Measurements from ENCODE around the gene RPL10. TPM values are rescaled to one million over a fixed set of nuclear protein-coding genes. Genes with fewer than 3 reads are reported as not detected.

The RPL10 gene
- 1,000 to 10,000 TPM; 3,597 to 3,654 TPM for total RNA-seq

- H3K36me3 Mint-ChIP-seq, result peaks cover 34% of the 10 kb centered on the region
- peak; percentile 95 for DNase-seq
- peak within 1 kb of the TSS; percentile 91 for H3K4me3 Mint-ChIP-seq
- H3K27ac Mint-ChIP-seq, result peak within 1 kb of the TSS; percentile 100
- intact Hi-C loops (cut with micrococcal nuclease), result loop anchor here (5.0 kb wide), 2 partner anchors 39 to 471 kb away; partner anchors contain the start of genes ARHGAP4 and GDI1
- no peaks in the 10 kb centered on the region for H3K9me3 Mint-ChIP-seq
- no peaks in the 10 kb centered on the region for H3K27me3 Mint-ChIP-seq
- ChIA-PET CTCF (interaction anchor here (0.7 to 3.6 kb wide), 8 partner anchors 12 to 134 kb away, joined by 3 to 17 read pairs (median 4); partner anchors contain the start of genes FLNA and SLC10A3), POLR2A (interaction anchor here (0.5 to 6.2 kb wide), 17 partner anchors 10 to 145 kb away, joined by 3 to 35 read pairs (median 3); partner anchors contain the start of genes SLC10A3 and TAFAZZIN)
- H3K4me1 Mint-ChIP-seq (ENCODE audit: low read depth), result peaks cover 7% of the 10 kb centered on the region
These were observed at the start of gene RPL10 for GRCh38 chrX:154397888-154398667. RPL10 (plus strand) TSS chrX:154398377; CDS start chrX:154398520, 143 bp downstream.

GRCh38 chrX:154348646-154349358 is 49.4 kb upstream of the RPL10 start:
- H3K36me3 Mint-ChIP-seq, result peaks cover 13% of the 10 kb centered on the region

GRCh38 chrX:154349359-154349935 is 48.7 kb upstream of the RPL10 start:
- Mint-ChIP-seq H3K9me3 (no peaks in the 10 kb centered on the region), H3K4me1 (ENCODE audit: low read depth) (peaks cover 40% of the 10 kb centered on the region), H3K27ac (no peak overlapping the region), H3K4me3 (no peak overlapping the region), H3K27me3 (no peaks in the 10 kb centered on the region), H3K36me3 (peaks cover 13% of the 10 kb centered on the region)
- CTCF ChIA-PET, result interaction anchor here (1.6 kb wide), 1 partner anchor 24 kb away, joined by 3 read pairs; no protein-coding TSS in a partner anchor
- DNase-seq, result no peak
- intact Hi-C loops (cut with micrococcal nuclease), result no loop called here
- POLR2A ChIA-PET, result interaction anchor here (1.1 to 1.6 kb wide), 2 partner anchors 16 to 34 kb away, joined by 3 to 4 read pairs; no protein-coding TSS in a partner anchor

More at GRCh38 chrX:154348646-154349358, 49.4 kb upstream of the RPL10 start:
- ChIA-PET CTCF (interaction anchor here (1.6 kb wide), 1 partner anchor 25 kb away, joined by 3 read pairs; no protein-coding TSS in a partner anchor), POLR2A (interaction anchor here (1.1 to 1.6 kb wide), 2 partner anchors 17 to 35 kb away, joined by 3 to 4 read pairs; no protein-coding TSS in a partner anchor)
- no peak for DNase-seq
- Mint-ChIP-seq H3K4me3 (no peak overlapping the region), H3K27me3 (no peaks in the 10 kb centered on the region), H3K27ac (no peak overlapping the region), H3K9me3 (no peaks in the 10 kb centered on the region), H3K4me1 (ENCODE audit: low read depth) (peaks cover 35% of the 10 kb centered on the region)
- intact Hi-C loops (cut with micrococcal nuclease), result no loop called here

GRCh38 chrX:154349979-154350378 is 48.2 kb upstream of the RPL10 start:
- no peaks in the 10 kb centered on the region for H3K27me3 Mint-ChIP-seq
- DNase-seq, result no peak
- ChIA-PET CTCF (no interaction called here), POLR2A (interaction anchor here (1.0 to 1.6 kb wide), 2 partner anchors 12 to 34 kb away, joined by 3 to 4 read pairs; no protein-coding TSS in a partner anchor)
- peaks cover 15% of the 10 kb centered on the region for H3K36me3 Mint-ChIP-seq
- no peak overlapping the region for H3K4me3 Mint-ChIP-seq
- no peak overlapping the region for H3K27ac Mint-ChIP-seq
- no peaks in the 10 kb centered on the region for H3K9me3 Mint-ChIP-seq
- intact Hi-C loops (cut with micrococcal nuclease), result no loop called here
- H3K4me1 Mint-ChIP-seq (ENCODE audit: low read depth), result peaks cover 40% of the 10 kb centered on the region

- Mint-ChIP-seq H3K9me3 (no peaks in the 10 kb centered on the region), H3K27ac (no peak overlapping the region), H3K4me1 (ENCODE audit: low read depth) (peaks cover 40% of the 10 kb centered on the region), H3K36me3 (peaks cover 15% of the 10 kb centered on the region), H3K27me3 (no peaks in the 10 kb centered on the region), H3K4me3 (no peak overlapping the region)
- POLR2A ChIA-PET, result interaction anchor here (1.0 kb wide), 1 partner anchor 11 kb away, joined by 3 read pairs; no protein-coding TSS in a partner anchor
- CTCF ChIA-PET, result no interaction called here
- no peak for DNase-seq
- intact Hi-C loops (cut with micrococcal nuclease), result no loop called here
These were observed 47.6 kb upstream of the RPL10 start for GRCh38 chrX:154350429-154351182.

- POLR2A ChIA-PET, result interaction anchor here (1.0 to 1.5 kb wide), 2 partner anchors 11 to 17 kb away, joined by 3 to 4 read pairs; no protein-coding TSS in a partner anchor
- peaks cover 17% of the 10 kb centered on the region for H3K36me3 Mint-ChIP-seq
- no peak overlapping the region for H3K4me3 Mint-ChIP-seq
- no peaks in the 10 kb centered on the region for H3K9me3 Mint-ChIP-seq
- no peak for DNase-seq
- H3K4me1 Mint-ChIP-seq (ENCODE audit: low read depth), result peaks cover 44% of the 10 kb centered on the region
- intact Hi-C loops (cut with micrococcal nuclease), result no loop called here
- CTCF ChIA-PET, result no interaction called here
- no peaks in the 10 kb centered on the region for H3K27me3 Mint-ChIP-seq
- H3K27ac Mint-ChIP-seq, result peak overlapping the region; percentile 79
These were observed 46.8 kb upstream of the RPL10 start for GRCh38 chrX:154351183-154352011.

- no peak for DNase-seq
These were observed 46.2 kb upstream of the RPL10 start for GRCh38 chrX:154352012-154352401.

GRCh38 chrX:154352466-154352865 is 45.7 kb upstream of the RPL10 start:
- H3K36me3 Mint-ChIP-seq, result peaks cover 19% of the 10 kb centered on the region
- H3K27me3 Mint-ChIP-seq, result no peaks in the 10 kb centered on the region
- POLR2A ChIA-PET, result interaction anchor here (1.5 kb wide), 1 partner anchor 16 kb away, joined by 4 read pairs; no protein-coding TSS in a partner anchor
- intact Hi-C loops (cut with micrococcal nuclease), result no loop called here
- H3K27ac Mint-ChIP-seq, result peak overlapping the region; percentile 72
- no peaks in the 10 kb centered on the region for H3K9me3 Mint-ChIP-seq
- H3K4me3 Mint-ChIP-seq, result no peak overlapping the region
- DNase-seq, result no peak
- H3K4me1 Mint-ChIP-seq (ENCODE audit: low read depth), result peaks cover 44% of the 10 kb centered on the region
- CTCF ChIA-PET, result no interaction called here

More at GRCh38 chrX:154352012-154352401, 46.2 kb upstream of the RPL10 start:
- Mint-ChIP-seq H3K27ac (peak overlapping the region; percentile 79), H3K4me3 (no peak overlapping the region), H3K36me3 (peaks cover 18% of the 10 kb centered on the region), H3K27me3 (no peaks in the 10 kb centered on the region), H3K4me1 (ENCODE audit: low read depth) (peaks cover 45% of the 10 kb centered on the region), H3K9me3 (no peaks in the 10 kb centered on the region)
- POLR2A ChIA-PET, result interaction anchor here (1.5 kb wide), 1 partner anchor 17 kb away, joined by 4 read pairs; no protein-coding TSS in a partner anchor
- CTCF ChIA-PET, result no interaction called here
- intact Hi-C loops (cut with micrococcal nuclease), result no loop called here

- Mint-ChIP-seq H3K27me3 (no peaks in the 10 kb centered on the region), H3K27ac (no peak overlapping the region), H3K4me3 (no peak overlapping the region), H3K36me3 (peaks cover 21% of the 10 kb centered on the region), H3K9me3 (no peaks in the 10 kb centered on the region), H3K4me1 (ENCODE audit: low read depth) (peaks cover 43% of the 10 kb centered on the region)
- ChIA-PET CTCF (no interaction called here), POLR2A (no interaction called here)
- intact Hi-C loops (cut with micrococcal nuclease), result no loop called here
- DNase-seq, result no peak
These were observed 44.9 kb upstream of the RPL10 start for GRCh38 chrX:154353172-154353843.

GRCh38 chrX:154354013-154354412 is 44.2 kb upstream of the RPL10 start:
- CTCF ChIA-PET, result no interaction called here
- no peak overlapping the region for H3K27ac Mint-ChIP-seq

More at GRCh38 chrX:154354013-154354412, 44.2 kb upstream of the RPL10 start:
- Mint-ChIP-seq H3K36me3 (peaks cover 25% of the 10 kb centered on the region), H3K4me3 (no peak overlapping the region), H3K27me3 (no peaks in the 10 kb centered on the region), H3K4me1 (ENCODE audit: low read depth) (peaks cover 47% of the 10 kb centered on the region), H3K9me3 (no peaks in the 10 kb centered on the region)
- POLR2A ChIA-PET, result no interaction called here
- no peak for DNase-seq
- intact Hi-C loops (cut with micrococcal nuclease), result no loop called here
